GM12801 (cell line): ENCODE data around the gene CABP5.

Source experiments
- TF ChIP-seq, protein P1 (sequence below): IDR thresholded peaks from one replicate; pipeline ENCODE4 v1.5.1; 2011; ENCODE audit warnings: control low read depth; ENCODE audit not compliant: insufficient read length; ENCODE audit errors: extremely low read depth

Gene CABP5

DNA sequence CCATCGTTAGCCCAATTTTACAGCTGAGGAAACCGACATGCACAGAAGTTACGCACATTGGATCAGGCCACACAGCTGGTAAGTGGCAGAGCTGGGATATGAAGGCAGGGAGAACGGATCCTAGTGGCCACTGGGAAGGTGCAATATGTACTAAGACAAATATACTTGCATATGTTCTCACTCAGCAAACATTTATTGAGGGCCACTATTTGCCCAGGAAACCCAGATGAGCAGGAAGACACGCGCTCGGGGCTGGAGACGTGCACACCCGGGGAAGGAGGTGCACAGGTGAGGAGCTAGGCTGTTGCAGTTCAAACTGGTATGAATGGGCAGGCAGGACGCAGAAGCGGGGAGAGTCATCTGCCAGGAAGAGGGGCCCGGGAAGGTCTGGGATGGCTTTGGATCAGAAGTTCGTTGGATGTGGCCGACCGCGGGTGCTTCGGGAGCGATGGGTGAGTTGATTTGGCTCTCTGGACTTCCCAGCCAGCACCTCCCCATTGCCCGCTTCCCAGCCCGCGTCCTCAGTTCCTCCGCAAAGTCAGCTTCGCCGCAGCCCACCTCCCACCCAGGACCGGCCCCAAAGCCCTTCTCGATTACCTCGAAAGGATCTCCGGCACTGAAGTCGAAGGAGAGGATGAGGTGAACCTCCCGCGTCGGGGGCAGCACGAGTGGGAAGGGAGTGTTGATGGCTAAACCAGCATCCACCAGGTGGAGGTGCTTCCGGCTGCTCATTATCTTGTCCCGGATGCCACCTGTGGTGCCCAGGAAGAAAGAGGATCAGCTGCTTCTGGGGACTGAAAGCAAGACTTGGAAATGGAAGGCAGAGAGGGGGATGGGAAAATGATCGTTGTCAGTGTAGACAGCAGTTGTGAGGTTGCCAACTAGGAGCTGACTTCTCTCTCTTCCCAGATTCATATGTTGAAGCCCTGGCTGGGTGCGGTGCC lies 17.8 kb upstream of the CABP5 start:
- TF ChIP-seq, protein P1, sequence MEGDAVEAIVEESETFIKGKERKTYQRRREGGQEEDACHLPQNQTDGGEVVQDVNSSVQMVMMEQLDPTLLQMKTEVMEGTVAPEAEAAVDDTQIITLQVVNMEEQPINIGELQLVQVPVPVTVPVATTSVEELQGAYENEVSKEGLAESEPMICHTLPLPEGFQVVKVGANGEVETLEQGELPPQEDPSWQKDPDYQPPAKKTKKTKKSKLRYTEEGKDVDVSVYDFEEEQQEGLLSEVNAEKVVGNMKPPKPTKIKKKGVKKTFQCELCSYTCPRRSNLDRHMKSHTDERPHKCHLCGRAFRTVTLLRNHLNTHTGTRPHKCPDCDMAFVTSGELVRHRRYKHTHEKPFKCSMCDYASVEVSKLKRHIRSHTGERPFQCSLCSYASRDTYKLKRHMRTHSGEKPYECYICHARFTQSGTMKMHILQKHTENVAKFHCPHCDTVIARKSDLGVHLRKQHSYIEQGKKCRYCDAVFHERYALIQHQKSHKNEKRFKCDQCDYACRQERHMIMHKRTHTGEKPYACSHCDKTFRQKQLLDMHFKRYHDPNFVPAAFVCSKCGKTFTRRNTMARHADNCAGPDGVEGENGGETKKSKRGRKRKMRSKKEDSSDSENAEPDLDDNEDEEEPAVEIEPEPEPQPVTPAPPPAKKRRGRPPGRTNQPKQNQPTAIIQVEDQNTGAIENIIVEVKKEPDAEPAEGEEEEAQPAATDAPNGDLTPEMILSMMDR, result no peak

DNA sequence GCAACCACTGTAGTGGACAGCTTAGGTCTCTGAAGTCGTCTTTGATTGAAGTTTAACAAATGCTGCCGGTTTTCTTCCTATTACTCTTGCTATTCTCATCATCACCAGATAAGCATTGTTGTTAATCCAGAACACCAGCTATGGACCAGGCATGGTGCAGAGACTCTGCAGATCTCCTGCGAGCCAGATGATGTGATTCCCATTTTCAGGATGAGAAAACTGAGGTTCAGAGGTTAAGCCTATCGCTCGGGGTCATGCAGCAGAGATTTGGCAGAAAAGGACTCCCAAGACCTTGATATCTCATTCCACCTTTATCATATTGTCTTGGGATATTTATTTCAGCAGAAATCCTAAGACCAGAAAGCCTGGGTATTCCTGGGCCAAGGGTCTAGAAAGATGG lies 16.5 kb upstream of the CABP5 start:
- TF ChIP-seq, protein P1, result no peak

DNA sequence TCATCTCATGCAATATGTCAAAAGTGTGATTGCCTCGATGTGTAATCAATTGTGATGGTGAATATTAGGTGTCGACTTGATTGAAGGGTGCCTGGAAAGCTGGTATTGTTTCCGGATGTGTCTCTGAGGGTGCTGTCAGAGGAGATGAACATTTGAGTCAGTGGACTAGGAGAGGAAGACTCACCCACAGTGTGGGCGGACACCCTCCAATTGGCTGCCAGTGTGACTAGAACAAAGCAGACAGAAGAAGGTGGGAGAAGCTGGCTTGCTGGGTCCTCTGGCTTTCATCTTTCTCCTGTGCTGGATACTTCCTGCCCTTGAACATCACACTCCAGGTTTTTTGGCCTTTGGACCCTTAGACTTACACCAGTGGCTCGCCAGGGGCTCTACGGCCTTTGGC lies 15.5 kb upstream of the CABP5 start:
- TF ChIP-seq, protein P1, result no peak

DNA sequence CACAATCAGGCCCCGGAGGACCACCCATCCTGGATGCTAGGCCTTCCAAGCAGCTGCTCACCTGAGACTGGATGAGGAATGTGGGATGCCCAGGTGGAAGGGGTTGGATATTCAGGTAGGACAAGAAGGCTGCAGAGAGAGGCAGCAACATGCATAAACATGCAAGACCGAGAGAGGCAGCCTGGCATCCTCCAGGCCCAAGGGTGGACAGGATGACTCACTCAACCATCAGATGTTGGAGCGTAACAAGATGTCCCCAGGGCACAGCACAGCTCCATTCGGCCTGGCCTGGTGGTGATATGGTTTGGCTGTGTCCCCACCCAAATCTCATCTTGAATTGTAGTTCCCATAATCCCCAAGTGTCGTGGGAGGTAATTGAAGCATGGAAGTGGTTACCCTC lies 10.0 kb upstream of the CABP5 start:
- TF ChIP-seq, protein P1, result no peak

DNA sequence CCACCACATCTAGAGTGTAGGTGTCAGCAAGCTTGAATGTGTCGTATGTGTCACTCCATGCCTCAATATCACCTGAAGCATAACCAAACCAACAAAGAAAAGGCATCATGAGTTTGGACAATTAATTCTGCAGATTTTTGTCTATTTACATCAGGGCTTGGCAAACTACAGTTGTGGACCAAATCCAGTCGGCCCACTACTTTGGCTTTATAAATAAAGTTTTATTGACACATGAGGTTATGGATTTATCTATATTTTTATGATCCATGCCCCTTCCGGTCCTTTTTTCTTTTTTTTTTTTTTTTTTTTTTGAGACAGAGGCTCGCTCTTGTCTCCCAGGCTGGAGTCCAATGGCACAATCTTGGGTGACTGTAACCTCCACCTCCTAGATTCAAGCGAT lies 9.2 kb upstream of the CABP5 start:
- TF ChIP-seq, protein P1, result no peak

DNA sequence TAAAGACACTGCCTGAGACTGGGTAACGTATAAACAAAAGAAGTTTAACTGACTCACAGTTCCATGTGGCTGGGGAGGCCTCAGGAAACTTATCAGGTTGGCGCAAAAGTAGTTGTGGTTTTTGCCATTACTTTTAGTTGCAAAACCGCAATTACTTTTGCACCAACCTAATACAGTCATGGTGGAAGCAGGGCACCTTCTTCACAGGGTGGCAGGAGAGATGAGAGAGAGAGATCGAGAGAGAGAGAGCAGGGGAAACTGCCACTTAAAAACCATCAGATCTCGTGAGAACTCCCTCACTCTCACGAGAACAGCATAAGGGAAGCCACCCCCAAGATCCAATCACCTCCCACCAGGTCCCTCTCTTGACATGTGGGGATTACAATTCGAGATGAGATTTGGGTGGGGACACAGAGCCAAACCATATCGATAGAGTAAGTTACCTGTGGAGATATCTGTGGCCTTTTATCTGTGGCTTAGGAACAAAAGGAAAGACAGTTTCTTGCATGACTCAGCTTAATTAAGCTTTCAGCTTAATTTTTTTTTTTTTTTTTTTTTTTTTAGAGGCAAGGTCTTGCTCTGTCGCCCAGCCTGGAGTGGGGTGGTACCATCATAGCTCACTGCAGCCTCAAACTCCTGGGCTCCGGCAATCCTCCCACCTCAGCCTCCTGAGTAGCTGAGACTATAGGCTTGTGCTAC lies 7.6 kb upstream of the CABP5 start:
- TF ChIP-seq, protein P1, result no peak

DNA sequence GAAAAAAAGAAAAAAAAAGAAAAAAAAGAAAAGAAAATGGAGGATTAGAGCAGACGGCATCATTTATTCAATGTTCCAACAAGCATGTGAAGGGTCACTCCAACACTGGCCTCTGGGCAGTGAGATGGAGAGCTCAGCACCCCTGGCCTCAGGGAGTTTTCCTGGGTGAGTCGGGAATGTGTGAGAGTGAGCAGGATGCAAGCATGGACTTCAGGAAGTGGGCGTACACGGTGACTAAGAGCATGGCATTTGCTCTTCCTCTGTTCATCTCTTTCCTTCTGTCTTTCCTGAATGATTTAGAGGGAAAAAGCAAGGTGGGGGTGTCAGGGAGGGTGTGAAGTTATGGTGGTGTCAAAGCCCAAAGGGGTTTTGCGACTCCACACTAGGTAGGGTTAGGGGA lies 682 bp upstream of the CABP5 start:
- TF ChIP-seq, protein P1, result no peak
